Right lobe of liver (tissue), 6 donors: Measurements from ENCODE around the gene MBNL3. TPM values are rescaled to one million over a fixed set of nuclear protein-coding genes. Genes with fewer than 3 reads are reported as not detected.
A peak's percentile ranks its signal among the peaks of the same experiment; 100 is the strongest.

Source experiments
- ATAC-seq, 4 donors: fragments of 200-7000 bp; cut with Tn5 transposase; one replicate each; pipeline ENCODE4 v1.9.1; 2020; ENCODE audit warnings: mild to moderate bottlenecking in 4 of 4, moderate library complexity in 4 of 4
- DNase-seq, 3 donors: peaks; one replicate each; pipeline ENCODE4 v3.0.0-alpha.2; 2020
- H3K27ac ChIP-seq, 3 donors: fragments of 200-600 bp; one replicate each; pipeline ENCODE4 v1.8.0; 2022
- H3K27me3 ChIP-seq, 2 donors: fragments of 200-600 bp; one replicate each; pipeline ENCODE4 v1.8.0; 2022
- H3K36me3 ChIP-seq, 4 donors: fragments of 200-600 bp; sonication (generic) in 1 of 4; one replicate each; pipeline versions ENCODE4 v1.5.1 to v1.8.0; 2017 to 2022; ENCODE audit warnings: control low read depth in 1 of 4
- H3K4me1 ChIP-seq, 4 donors: fragments of 200-600 bp; sonication (generic) in 1 of 4; one replicate each; pipeline versions ENCODE4 v1.5.1 to v1.8.0; 2017 to 2022; ENCODE audit warnings: control low read depth in 1 of 4
- H3K4me3 ChIP-seq, 3 donors: fragments of 200-600 bp; one replicate each; pipeline ENCODE4 v1.8.0; 2022
- H3K9me3 ChIP-seq, 4 donors: fragments of 200-600 bp; sonication (generic) in 1 of 4; one replicate each; pipeline versions ENCODE4 v1.5.1 to v1.8.0; 2017 to 2022; ENCODE audit warnings: control low read depth in 1 of 4
- CTCF ChIP-seq, 4 donors: fragments of 200-600 bp in 3 of 4; fragments of 450-650 bp in 1 of 4; IDR thresholded peaks; one replicate each; pipeline versions ENCODE4 v1.5.1 to v1.8.0; 2016 to 2022; ENCODE audit warnings: antibody characterized with exemption in 4 of 4, mild to moderate bottlenecking in 2 of 4
- POLR2A ChIP-seq: fragments of 450-650 bp; IDR thresholded peaks from one replicate; pipeline ENCODE4 v1.6.1; 2017; ENCODE audit warnings: antibody characterized with exemption, mild to moderate bottlenecking
- whole genome bisulfite sequencing: methylation state at CpG from one replicate; pipeline ENCODE4 v1.1.6; 2018; ENCODE audit warnings: low coverage, low lambda C conversion rate; ENCODE audit not compliant: insufficient coverage; ENCODE audit errors: missing lambda C conversion rate; 5-methylcytosine and 5-hydroxymethylcytosine counted together
- intact Hi-C, 2 donors: fragments of 100-400 bp; cut with DNase I; formaldehyde crosslinking; loops; one replicate each; pipeline versions ENCODE4 v1.11.2 to v1.14.1; 2022
- total RNA-seq, 6 experiments: library from RNA; depleted of rRNA in 2 of 6; stranded (reverse); fragments of >200 nt in 2 of 6; fragmentation: NEBNext Ultra II Directional in 3 of 6; extraction: Animal tissue kit (Norgen Biotek cat#: 25700) in 3 of 6; gene quantifications; one replicate each; pipeline versions ENCODE4 v1.1.0 to v1.2.4, GENCODE V29; 2016 to 2023
- donor health status: DM: no; HTN: yes; CAD: no.
- donor health status: DM: no; HTN: no; CAD: no.
- donor health status: DM: no; HTN: no; CAD: no.
- donor health status: DM: no; HTN: yes; CAD: no.
- donor health status: DM: no; HTN: yes; CAD: no.

MBNL3 gene
- total RNA-seq, 6 experiments from 2014 or later = 53.3 to 164 (median 84.6) TPM

GRCh38 chrX:132425744-132426318 is 63.0 kb downstream of the MBNL3 start:
- intact Hi-C loops = no loop called here
- no peaks in the 10 kb centered on the region for H3K9me3 ChIP-seq
- H3K4me3 ChIP-seq = no peak overlapping the region
- H3K27ac ChIP-seq = no peak overlapping the region
- no peak for TF ChIP-seq CTCF (IDR thresholded peaks at IDR 0.05)
- TF ChIP-seq POLR2A = no peak
- H3K27me3 ChIP-seq = peaks cover 0 to 4% of the 10 kb centered on the region in 2 donors
- no peak for DNase-seq
- H3K4me1 ChIP-seq = no peaks in the 10 kb centered on the region
- no peaks in the 10 kb centered on the region for H3K36me3 ChIP-seq
- 32% methylated on average over 3 of the region's 3 CpGs for WGBS
- ATAC-seq = no peak

- DNase-seq = no peak
- TF ChIP-seq CTCF (IDR thresholded peaks at IDR 0.05) = no peak
- no peak for TF ChIP-seq POLR2A
- Histone ChIP-seq H3K27me3 (peaks cover 0 to 4% of the 10 kb centered on the region in 2 donors), H3K4me3 (no peak overlapping the region), H3K4me1 (no peaks in the 10 kb centered on the region), H3K36me3 (no peaks in the 10 kb centered on the region), H3K9me3 (no peaks in the 10 kb centered on the region), H3K27ac (no peak overlapping the region)
- intact Hi-C loops = no loop called here
- WGBS = 32% methylated on average over 5 of the region's 5 CpGs
- ATAC-seq = no peak
Measured at GRCh38 chrX:132423323-132423722, 65.5 kb downstream of the MBNL3 start.

- Histone ChIP-seq H3K27me3 (peaks cover 0 to 3% of the 10 kb centered on the region in 2 donors), H3K27ac (no peak overlapping the region), H3K4me3 (no peak overlapping the region), H3K36me3 (no peaks in the 10 kb centered on the region), H3K9me3 (no peaks in the 10 kb centered on the region), H3K4me1 (peaks cover 0 to 4% (median 2%) of the 10 kb centered on the region in 4 donors)
- WGBS = 68% methylated on average over 3 of the region's 3 CpGs
- TF ChIP-seq CTCF (IDR thresholded peaks at IDR 0.05) (no peak), POLR2A (no peak)
- intact Hi-C loops = no loop called here
- ATAC-seq (no peak), DNase-seq (no peak)
Measured at GRCh38 chrX:132415012-132415411, 73.8 kb downstream of the MBNL3 start.

GRCh38 chrX:132414404-132414803 is 74.4 kb downstream of the MBNL3 start:
- WGBS = 46% methylated on average over 2 of the region's 2 CpGs
- intact Hi-C loops = no loop called here
- DNase-seq (no peak), ATAC-seq (peak in 1 of 4 donors; percentile 6)
- Histone ChIP-seq H3K9me3 (no peaks in the 10 kb centered on the region), H3K27me3 (peaks cover 0 to 3% of the 10 kb centered on the region in 2 donors), H3K4me1 (peaks cover 0 to 4% (median 2%) of the 10 kb centered on the region in 4 donors), H3K27ac (peak overlapping the region in 1 of 3 donors; percentile 6), H3K4me3 (no peak overlapping the region), H3K36me3 (no peaks in the 10 kb centered on the region)
- TF ChIP-seq CTCF (IDR thresholded peaks at IDR 0.05) = no peak
